Hepatocyte (in vitro differentiated cells): ENCODE results near the gene PKP1. TPM values are rescaled to one million over a fixed set of nuclear protein-coding genes. Genes with fewer than 3 reads are reported as not detected.

Experiments used
- DNase-seq: peaks from one replicate; pipeline ENCODE4 v3.0.0-alpha.2; 2016; ENCODE audit warnings: low spot score
- H2AFZ ChIP-seq: fragments of 200-600 bp; sonication (generic); 2 replicates; pipeline ENCODE4 v1.6.0; 2016; ENCODE audit warnings: antibody characterized with exemption, mild to moderate bottlenecking
- H3K27ac ChIP-seq: fragments of 200-600 bp; sonication (generic); 2 replicates; pipeline ENCODE4 v1.5.1; 2016; ENCODE audit warnings: mild to moderate bottlenecking
- H3K27me3 ChIP-seq: fragments of 200-600 bp; sonication (generic); 2 replicates; pipeline ENCODE4 v1.6.1; 2016
- H3K36me3 ChIP-seq: fragments of 200-600 bp; sonication (generic); replicated peaks from 2 replicates; pipeline ENCODE4 v1.5.1; 2016; ENCODE audit warnings: low read depth; ENCODE audit not compliant: insufficient read depth
- H3K4me1 ChIP-seq: fragments of 200-600 bp; sonication (generic); 2 replicates; pipeline ENCODE4 v1.5.1; 2016; ENCODE audit warnings: mild to moderate bottlenecking, moderate library complexity; ENCODE audit not compliant: insufficient read depth
- H3K4me2 ChIP-seq: fragments of 200-600 bp; sonication (generic); 2 replicates; pipeline ENCODE4 v1.6.0; 2016
- H3K4me3 ChIP-seq: fragments of 200-600 bp; sonication (generic); 2 replicates; pipeline ENCODE4 v1.5.1; 2016; ENCODE audit warnings: mild to moderate bottlenecking
- H3K79me2 ChIP-seq: fragments of 200-600 bp; sonication (generic); 2 replicates; pipeline ENCODE4 v1.6.0; 2017; ENCODE audit warnings: mild to moderate bottlenecking
- H3K9me2 ChIP-seq: fragments of 200-600 bp; sonication (generic); replicated peaks from 2 replicates; pipeline ENCODE4 v1.6.0; 2017; ENCODE audit warnings: mild to moderate bottlenecking; ENCODE audit not compliant: insufficient read depth
- H3K9me3 ChIP-seq: fragments of 200-600 bp; sonication (generic); 2 replicates; pipeline ENCODE4 v1.5.1; 2016; ENCODE audit warnings: low read depth, mild to moderate bottlenecking
- H4K20me1 ChIP-seq: fragments of 200-600 bp; sonication (generic); 2 replicates; pipeline ENCODE4 v1.6.0; 2016; ENCODE audit warnings: mild to moderate bottlenecking; ENCODE audit not compliant: insufficient read depth, poor library complexity, severe bottlenecking
- CTCF ChIP-seq: fragments of 200-600 bp; sonication (generic); IDR thresholded peaks from 2 replicates; pipeline ENCODE4 v1.5.1; 2016; ENCODE audit warnings: antibody characterized with exemption, mild to moderate bottlenecking; ENCODE audit not compliant: poor library complexity
- EZH2 ChIP-seq: fragments of 200-600 bp; sonication (generic); IDR thresholded peaks from 2 replicates; pipeline ENCODE4 v1.6.1; 2016; ENCODE audit warnings: antibody characterized with exemption, mild to moderate bottlenecking, borderline replicate concordance
- EZH2phosphoT487 ChIP-seq: fragments of 200-600 bp; sonication (generic); IDR thresholded peaks from one replicate; pipeline ENCODE4 v1.6.1; 2018; ENCODE audit warnings: antibody characterized with exemption, mild to moderate bottlenecking, low read depth, moderate library complexity; ENCODE audit not compliant: unreplicated experiment, severe bottlenecking
- WGBS: methylation state at CpG from one replicate; pipeline ENCODE4 v1.1.6; 2016; ENCODE audit warnings: low lambda C conversion rate; ENCODE audit errors: missing lambda C conversion rate; 5-methylcytosine and 5-hydroxymethylcytosine counted together
- polyA plus RNA-seq: library from polyadenylated mRNA; unstranded; fragments of >200 nt; fragmentation: Nextera tagmentation; extraction: Ambion mirVana; gene quantifications from 2 replicates; pipeline ENCODE4 v1.2.1, GENCODE V29; 2016
- total RNA-seq: library from RNA; depleted of rRNA; stranded (reverse); fragments of >200 nt; gene quantifications from 2 replicates; pipeline ENCODE4 v1.2.3, GENCODE V29; 2014

PKP1 gene
- total and polyA plus RNA-seq, 2 experiments from 2014 or later, result 0.04 to 0.33 TPM

- Histone ChIP-seq H2AFZ (no peak overlapping the region), H3K4me3 (no peak overlapping the region), H3K9me2 (no peaks in the 10 kb centered on the region), H3K4me2 (no peak overlapping the region), H3K27ac (no peak overlapping the region), H3K27me3 (no peaks in the 10 kb centered on the region), H4K20me1 (no peaks in the 10 kb centered on the region), H3K79me2 (no peaks in the 10 kb centered on the region), H3K4me1 (no peaks in the 10 kb centered on the region), H3K9me3 (no peaks in the 10 kb centered on the region), H3K36me3 (no peaks in the 10 kb centered on the region)
- no peak for DNase-seq
- TF ChIP-seq CTCF (no peak), EZH2 (no peak), EZH2phosphoT487 (no peak)
- WGBS, result 86% methylated on average over 2 of the region's 2 CpGs
These were observed 31.9 kb upstream of the PKP1 start for GRCh38 chr1:201251411-201251810.

- 90% methylated on average over 11 of the region's 11 CpGs for WGBS
- Histone ChIP-seq H4K20me1 (no peaks in the 10 kb centered on the region), H2AFZ (no peak overlapping the region), H3K27me3 (no peaks in the 10 kb centered on the region), H3K27ac (no peak overlapping the region), H3K4me2 (no peak overlapping the region), H3K4me1 (no peaks in the 10 kb centered on the region), H3K9me2 (no peaks in the 10 kb centered on the region), H3K79me2 (no peaks in the 10 kb centered on the region), H3K4me3 (no peak overlapping the region), H3K36me3 (no peaks in the 10 kb centered on the region), H3K9me3 (no peaks in the 10 kb centered on the region)
- TF ChIP-seq EZH2phosphoT487, result no peak
- no peak for TF ChIP-seq CTCF
- no peak for TF ChIP-seq EZH2
- DNase-seq, result no peak
These were observed 31.4 kb upstream of the PKP1 start for GRCh38 chr1:201251851-201252430.

- no peaks in the 10 kb centered on the region for H3K9me3 ChIP-seq
- H3K79me2 ChIP-seq, result no peaks in the 10 kb centered on the region
- no peaks in the 10 kb centered on the region for H3K27me3 ChIP-seq
- H3K4me2 ChIP-seq, result no peak overlapping the region
- no peak overlapping the region for H3K27ac ChIP-seq
- H3K9me2 ChIP-seq, result no peaks in the 10 kb centered on the region
- H4K20me1 ChIP-seq, result no peaks in the 10 kb centered on the region
- H3K36me3 ChIP-seq, result no peaks in the 10 kb centered on the region
- no peaks in the 10 kb centered on the region for H3K4me1 ChIP-seq
- no peak for TF ChIP-seq EZH2
- 84% methylated on average over 6 of the region's 6 CpGs for whole genome bisulfite sequencing
- H3K4me3 ChIP-seq, result no peak overlapping the region
- no peak for DNase-seq
- no peak overlapping the region for H2AFZ ChIP-seq
These were observed 30.3 kb upstream of the PKP1 start for GRCh38 chr1:201252944-201253371.

- no peak for DNase-seq
- Histone ChIP-seq H2AFZ (no peak overlapping the region), H3K4me2 (no peak overlapping the region), H3K4me3 (no peak overlapping the region), H3K79me2 (no peaks in the 10 kb centered on the region), H3K4me1 (no peaks in the 10 kb centered on the region), H4K20me1 (no peaks in the 10 kb centered on the region), H3K9me2 (no peaks in the 10 kb centered on the region), H3K9me3 (no peaks in the 10 kb centered on the region), H3K27ac (no peak overlapping the region), H3K36me3 (no peaks in the 10 kb centered on the region), H3K27me3 (no peaks in the 10 kb centered on the region)
- no peak for TF ChIP-seq CTCF
- no peak for TF ChIP-seq EZH2phosphoT487
- TF ChIP-seq EZH2, result no peak
- WGBS, result 80% methylated on average over 10 of the region's 10 CpGs
These were observed 29.9 kb upstream of the PKP1 start for GRCh38 chr1:201253411-201253810.
